GM10847 (cell line): ENCODE measurements around the gene TSC2.
A peak's percentile ranks its signal among the peaks of the same experiment; 100 is the strongest.

Source experiments
- POLR2A ChIP-seq: IDR thresholded peaks from 2 replicates; pipeline ENCODE4 v1.6.1; 2011; ENCODE audit not compliant: insufficient read length; ENCODE audit errors: extremely low read depth

The TSC2 gene

GRCh38 chr16:2047330-2048115 lies at the start of gene TSC2, which contains the start of gene NTHL1:
Gene TSC2, plus strand, starts transcription at chr16:2047985. Its CDS starts 631 bp downstream, at chr16:2048616.
Gene NTHL1, minus strand, starts transcription at chr16:2047834. Its CDS starts 11 bp downstream, at chr16:2047823.
- TF ChIP-seq POLR2A, result peak; percentile 76

GRCh38 chr16:1998360-1998835 lies 49.4 kb upstream of the TSC2 start:
- no peak for TF ChIP-seq POLR2A

- no peak for TF ChIP-seq POLR2A
Observed at GRCh38 chr16:1998852-1999801, 48.7 kb upstream of the TSC2 start.

GRCh38 chr16:1999866-2000514 lies 47.8 kb upstream of the TSC2 start:
- no peak for TF ChIP-seq POLR2A

GRCh38 chr16:2001035-2001434 lies 46.8 kb upstream of the TSC2 start:
- TF ChIP-seq POLR2A, result no peak

GRCh38 chr16:2001456-2002355 lies 46.1 kb upstream of the TSC2 start:
- TF ChIP-seq POLR2A, result no peak

GRCh38 chr16:2002406-2003230 lies 45.2 kb upstream of the TSC2 start:
- no peak for TF ChIP-seq POLR2A

- no peak for TF ChIP-seq POLR2A
Observed at GRCh38 chr16:2003231-2003826, 44.5 kb upstream of the TSC2 start.

GRCh38 chr16:2003827-2004641 lies 43.8 kb upstream of the TSC2 start:
- no peak for TF ChIP-seq POLR2A

- TF ChIP-seq POLR2A, result no peak
Observed at GRCh38 chr16:2004795-2005517, 42.8 kb upstream of the TSC2 start.

GRCh38 chr16:2005646-2006045 lies 42.1 kb upstream of the TSC2 start:
- TF ChIP-seq POLR2A, result no peak
